Type B pancreatic cell (in vitro differentiated cells): ENCODE data around the gene MARCHF5. TPM values are rescaled to one million over a fixed set of nuclear protein-coding genes. Genes with fewer than 3 reads are reported as not detected.
"Not testable (repeated sequence)": the region's sequence is repeated elsewhere in the genome, so short reads cannot be mapped to it uniquely, and the experiment has no call there.

Source experiments
- DNase-seq: peaks from one replicate; pipeline ENCODE4 v3.0.0; 2021; ENCODE audit warnings: mixed read lengths; ENCODE audit not compliant: unreplicated experiment; ENCODE audit errors: extremely low spot score
- H3K27ac Mint-ChIP-seq: 2 replicates; pipeline ENCODE4 v1.8.0; 2021; ENCODE audit warnings: mild to moderate bottlenecking, mixed read lengths
- H3K27me3 Mint-ChIP-seq: 2 replicates; pipeline ENCODE4 v1.8.0; 2021; ENCODE audit warnings: mixed read lengths
- H3K36me3 Mint-ChIP-seq: 2 replicates; pipeline ENCODE4 v1.8.0; 2021; ENCODE audit warnings: mixed read lengths
- H3K4me1 Mint-ChIP-seq: one replicate; pipeline ENCODE4 v1.8.0; 2021; ENCODE audit warnings: mixed read lengths; ENCODE audit not compliant: unreplicated experiment
- H3K4me3 Mint-ChIP-seq: 2 replicates; pipeline ENCODE4 v1.8.0; 2021; ENCODE audit warnings: mild to moderate bottlenecking, mixed read lengths
- H3K9me3 Mint-ChIP-seq: 2 replicates; pipeline ENCODE4 v1.8.0; 2021; ENCODE audit warnings: mixed read lengths
- total RNA-seq: library from RNA; stranded (reverse); gene quantifications from 2 replicates; pipeline ENCODE4 v1.2.1, GENCODE V29; 2021; ENCODE audit warnings: low replicate concordance
- TF ChIP-seq, protein P1 (sequence below): fragments of 200-600 bp; sonication (generic); conservative IDR thresholded peaks from 2 replicates; pipeline ENCODE4 v1.5.0; 2021; ENCODE audit warnings: antibody characterized with exemption, mild to moderate bottlenecking

Gene MARCHF5
- total RNA-seq, 1 donor from 2014 or later = 59.8 TPM

DNA sequence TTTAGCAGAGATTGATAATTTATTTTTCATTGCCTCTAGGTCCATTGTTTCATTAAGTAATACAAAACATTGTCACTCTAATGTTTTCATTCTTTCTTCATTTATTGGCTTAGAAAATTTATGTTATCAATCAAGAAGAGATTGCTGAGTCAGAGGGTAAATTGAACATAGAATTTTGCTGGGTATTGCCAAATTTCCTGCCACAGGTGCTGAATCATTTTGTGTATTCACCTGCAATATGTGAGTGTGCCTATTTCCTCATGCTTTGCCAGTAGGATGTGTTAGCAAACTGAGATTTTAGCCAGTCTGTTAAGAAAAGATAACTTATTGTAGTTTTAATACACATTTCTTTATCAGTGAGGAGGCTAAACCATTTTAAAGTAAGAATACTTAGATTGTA lies 38.0 kb downstream of the MARCHF5 start:
- TF ChIP-seq, protein P1, sequence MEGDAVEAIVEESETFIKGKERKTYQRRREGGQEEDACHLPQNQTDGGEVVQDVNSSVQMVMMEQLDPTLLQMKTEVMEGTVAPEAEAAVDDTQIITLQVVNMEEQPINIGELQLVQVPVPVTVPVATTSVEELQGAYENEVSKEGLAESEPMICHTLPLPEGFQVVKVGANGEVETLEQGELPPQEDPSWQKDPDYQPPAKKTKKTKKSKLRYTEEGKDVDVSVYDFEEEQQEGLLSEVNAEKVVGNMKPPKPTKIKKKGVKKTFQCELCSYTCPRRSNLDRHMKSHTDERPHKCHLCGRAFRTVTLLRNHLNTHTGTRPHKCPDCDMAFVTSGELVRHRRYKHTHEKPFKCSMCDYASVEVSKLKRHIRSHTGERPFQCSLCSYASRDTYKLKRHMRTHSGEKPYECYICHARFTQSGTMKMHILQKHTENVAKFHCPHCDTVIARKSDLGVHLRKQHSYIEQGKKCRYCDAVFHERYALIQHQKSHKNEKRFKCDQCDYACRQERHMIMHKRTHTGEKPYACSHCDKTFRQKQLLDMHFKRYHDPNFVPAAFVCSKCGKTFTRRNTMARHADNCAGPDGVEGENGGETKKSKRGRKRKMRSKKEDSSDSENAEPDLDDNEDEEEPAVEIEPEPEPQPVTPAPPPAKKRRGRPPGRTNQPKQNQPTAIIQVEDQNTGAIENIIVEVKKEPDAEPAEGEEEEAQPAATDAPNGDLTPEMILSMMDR = no peak
- Mint-ChIP-seq H3K4me3 (no peak overlapping the region), H3K9me3 (no peaks in the 10 kb centered on the region), H3K27me3 (no peaks in the 10 kb centered on the region), H3K4me1 (no peaks in the 10 kb centered on the region), H3K27ac (no peak overlapping the region), H3K36me3 (peaks cover 12% of the 10 kb centered on the region)
- no peak for DNase-seq

DNA sequence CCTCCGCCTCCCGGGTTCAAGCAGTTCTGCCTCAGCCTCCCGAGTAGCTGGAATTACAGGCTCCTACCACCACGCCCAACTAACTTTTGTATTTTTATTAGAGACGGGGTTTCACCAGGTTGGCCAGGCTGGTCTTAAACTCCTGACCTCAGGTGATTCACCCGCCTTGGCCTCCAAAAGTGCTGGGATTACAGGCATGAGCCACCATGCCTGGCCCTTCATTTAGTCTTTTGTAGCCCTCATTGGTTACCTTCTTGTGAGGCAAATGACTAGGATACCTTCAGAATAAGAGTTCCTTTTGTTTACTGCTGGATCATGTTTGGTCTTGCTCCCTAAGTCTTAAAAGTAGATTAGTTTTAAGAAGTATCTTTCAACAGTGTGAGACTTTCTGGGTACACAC lies 39.0 kb downstream of the MARCHF5 start:
- H3K27me3 Mint-ChIP-seq, DNase-seq, H3K4me1 Mint-ChIP-seq, H3K9me3 Mint-ChIP-seq, H3K4me3 Mint-ChIP-seq: not testable (repeated sequence)
- H3K36me3 Mint-ChIP-seq = peaks cover 13% of the 10 kb centered on the region
- H3K27ac Mint-ChIP-seq = peak overlapping the region; percentile 22

DNA sequence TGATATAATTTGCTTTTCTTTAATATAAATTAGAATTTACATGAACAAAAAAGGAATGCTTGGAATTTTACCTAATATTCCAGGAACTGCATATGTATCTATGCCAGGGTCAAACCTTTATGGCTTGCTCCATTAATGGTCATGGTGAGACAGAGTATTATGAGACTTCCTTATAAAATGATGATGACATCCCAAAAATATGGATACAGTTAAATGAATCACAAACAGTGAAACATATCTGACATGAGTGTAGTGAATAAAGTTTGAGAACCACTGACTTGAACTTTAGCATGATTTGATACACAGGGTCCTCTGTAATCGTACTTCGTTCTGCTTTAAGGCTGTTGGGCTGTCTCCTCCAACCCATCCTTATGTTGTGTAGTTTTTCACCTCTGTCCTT lies 51.8 kb downstream of the MARCHF5 start:
- H3K4me3 Mint-ChIP-seq = no peak overlapping the region
- no peaks in the 10 kb centered on the region for H3K4me1 Mint-ChIP-seq
- no peak overlapping the region for H3K27ac Mint-ChIP-seq
- H3K27me3 Mint-ChIP-seq = no peaks in the 10 kb centered on the region
- no peaks in the 10 kb centered on the region for H3K9me3 Mint-ChIP-seq
- DNase-seq = no peak
- TF ChIP-seq, protein P1 = no peak
- peaks cover 13% of the 10 kb centered on the region for H3K36me3 Mint-ChIP-seq

DNA sequence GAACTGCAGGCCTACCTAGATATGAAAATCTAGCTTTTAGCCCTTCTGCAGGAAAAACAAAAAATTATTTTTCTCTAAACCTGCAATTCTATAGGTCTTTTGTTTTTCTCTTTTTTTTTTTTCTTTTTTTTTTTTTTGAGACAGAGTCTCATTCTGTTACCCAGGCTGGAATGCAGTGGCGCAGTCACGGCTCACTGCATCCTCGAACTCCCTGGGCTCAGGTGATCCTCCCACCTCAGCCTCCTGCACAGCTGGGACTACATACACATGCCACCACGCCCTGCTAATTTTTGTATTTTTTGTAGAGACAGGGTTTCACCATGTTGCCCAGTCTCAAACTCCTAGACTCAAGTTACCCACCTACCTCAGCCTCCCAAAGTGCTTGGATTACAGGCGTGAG lies 54.6 kb downstream of the MARCHF5 start:
- not testable (repeated sequence) for H3K27ac Mint-ChIP-seq, DNase-seq, H3K27me3 Mint-ChIP-seq, H3K9me3 Mint-ChIP-seq, H3K4me1 Mint-ChIP-seq, H3K4me3 Mint-ChIP-seq
- H3K36me3 Mint-ChIP-seq = peaks cover 31% of the 10 kb centered on the region

DNA sequence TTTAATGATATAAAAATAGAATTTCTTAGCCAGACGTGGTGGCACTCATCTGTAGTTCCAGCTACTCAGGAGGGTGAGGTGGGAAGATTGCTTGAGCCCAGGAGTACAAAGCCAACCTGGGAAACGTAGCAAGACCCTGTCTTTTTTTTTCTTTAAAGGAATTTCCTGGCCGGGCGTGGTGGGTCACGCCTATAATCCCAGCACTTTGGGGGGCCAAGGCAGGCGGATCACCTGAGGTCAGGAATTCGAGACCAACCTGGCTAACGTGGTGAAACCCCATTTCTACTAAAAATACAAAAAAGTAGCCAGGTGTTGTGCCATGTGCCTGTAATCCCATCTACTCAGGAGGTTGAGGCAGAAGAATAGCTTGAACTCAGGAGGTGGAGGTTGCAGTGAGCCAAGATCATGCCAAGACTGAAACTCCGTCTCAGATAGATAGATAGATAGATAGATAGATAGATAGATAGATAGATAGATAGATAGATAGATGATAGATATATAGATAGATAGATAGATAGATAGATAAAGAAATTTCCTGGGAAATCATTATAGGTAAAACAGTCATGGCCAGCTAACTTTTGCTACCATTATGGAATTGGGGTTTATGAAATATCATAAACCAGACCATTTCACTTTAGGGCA lies 56.2 kb downstream of the MARCHF5 start:
- H3K36me3 Mint-ChIP-seq = peaks cover 27% of the 10 kb centered on the region

DNA sequence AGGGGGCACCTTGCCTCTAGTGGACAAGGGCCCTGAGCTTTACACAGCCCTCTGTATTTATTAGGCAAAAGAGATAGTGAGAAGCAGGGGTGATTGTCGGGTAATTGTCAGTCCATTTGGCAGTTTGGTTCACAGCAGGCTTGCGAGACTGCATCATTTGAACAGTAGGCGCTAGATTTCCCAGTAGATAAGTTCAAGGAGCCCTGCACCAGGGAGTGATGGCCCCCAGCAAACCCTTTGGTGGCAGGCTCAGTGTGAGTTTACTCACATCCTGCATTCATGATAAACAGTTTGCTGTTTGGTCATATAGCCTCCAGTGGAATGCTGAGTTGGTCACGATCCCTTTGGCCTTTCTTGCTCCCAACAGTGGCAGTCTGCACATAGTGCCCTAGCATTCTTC lies 59.4 kb downstream of the MARCHF5 start:
- peaks cover 21% of the 10 kb centered on the region for H3K36me3 Mint-ChIP-seq
- H3K4me1 Mint-ChIP-seq = no peaks in the 10 kb centered on the region
- H3K9me3 Mint-ChIP-seq = no peaks in the 10 kb centered on the region
- DNase-seq = no peak
- no peak overlapping the region for H3K27ac Mint-ChIP-seq
- H3K27me3 Mint-ChIP-seq = no peaks in the 10 kb centered on the region
- TF ChIP-seq, protein P1 = no peak
- no peak overlapping the region for H3K4me3 Mint-ChIP-seq

More for the DNA sequence above, 56.2 kb downstream of the MARCHF5 start:
- not testable (repeated sequence) for H3K9me3 Mint-ChIP-seq, H3K4me1 Mint-ChIP-seq, DNase-seq, H3K27me3 Mint-ChIP-seq, H3K27ac Mint-ChIP-seq, H3K4me3 Mint-ChIP-seq

DNA sequence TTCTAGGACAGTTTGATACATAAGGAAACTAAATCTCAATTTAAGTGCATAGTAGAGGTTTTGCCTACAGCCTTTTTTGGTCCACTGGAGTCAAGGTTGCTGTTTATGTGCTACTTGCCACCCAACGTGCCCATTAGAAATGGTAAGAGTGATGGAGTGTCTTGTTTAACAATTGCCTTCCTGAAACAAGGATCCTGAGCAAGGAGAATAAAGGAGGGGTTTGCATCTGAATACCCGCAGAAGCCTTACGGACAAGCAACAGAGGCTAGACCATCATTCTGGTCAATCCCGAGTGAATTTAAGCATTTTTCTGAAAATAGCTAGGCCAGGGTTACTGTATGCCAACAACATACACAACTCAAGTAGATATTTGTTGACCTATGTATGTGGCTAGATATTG lies 63.6 kb downstream of the MARCHF5 start:
- no peak overlapping the region for H3K4me3 Mint-ChIP-seq
- H3K4me1 Mint-ChIP-seq = no peaks in the 10 kb centered on the region
- no peak overlapping the region for H3K27ac Mint-ChIP-seq
- H3K9me3 Mint-ChIP-seq = no peaks in the 10 kb centered on the region
- H3K27me3 Mint-ChIP-seq = no peaks in the 10 kb centered on the region
- TF ChIP-seq, protein P1 = no peak
- H3K36me3 Mint-ChIP-seq = peaks cover 11% of the 10 kb centered on the region
- no peak for DNase-seq
